Measurements from ENCODE around the gene UCK1.

Gene UCK1

GRCh38 chr9:131546336-131547084 lies 15.4 kb upstream of the UCK1 start:
- Histone ChIP-seq H4K8ac (ENCODE audit: low read depth, low read length) (no peak overlapping the region), H2BK5ac (ENCODE audit: low read length) (no peak overlapping the region), H3K4me3 (ENCODE audit: low read length) (no peak overlapping the region), H3K4me1 (ENCODE audit: control insufficient read depth, low read depth, low read length) (no peaks in the 10 kb centered on the region), H3K79me1 (ENCODE audit: low read length) (no peaks in the 10 kb centered on the region), H3K4me2 (ENCODE audit: low read length) (peak overlapping the region; percentile 29), H3K56ac (ENCODE audit: low read length) (peak overlapping the region; percentile 78), H3K27me3 (ENCODE audit: insufficient read depth, low read length, poor library complexity) (peaks cover 2% of the 10 kb centered on the region), H2BK120ac (ENCODE audit: low read depth, low read length) (peak overlapping the region; percentile 33), H3K23ac (ENCODE audit: low read length) (no peak overlapping the region), H3K4ac (ENCODE audit: low read depth, low read length) (peak overlapping the region; percentile 65), H2BK15ac (replicated peaks; ENCODE audit: low read depth) (no peak overlapping the region), H3K18ac (ENCODE audit: low read length) (peak overlapping the region; percentile 24), H3K36me3 (ENCODE audit: control insufficient read depth, insufficient read depth, low read length) (no peaks in the 10 kb centered on the region), H4K5ac (ENCODE audit: low read length) (no peak overlapping the region), H3K79me2 (ENCODE audit: control insufficient read depth, insufficient read depth, low read length) (no peaks in the 10 kb centered on the region), H2AK5ac (ENCODE audit: low read length) (no peak overlapping the region), H3K9ac (ENCODE audit: low read length) (peak overlapping the region; percentile 60), H3K27ac (ENCODE audit: low read depth, low read length) (peak overlapping the region; percentile 88)
- DNase-seq, result peak; percentile 89
- no CpG with 5 or more reads among the region's 49 CpGs for WGBS (ENCODE audit: extremely low coverage, insufficient coverage, low lambda C conversion rate)

- H4K8ac ChIP-seq (ENCODE audit: low read depth, low read length), result no peak overlapping the region
- peaks cover 2% of the 10 kb centered on the region for H3K27me3 ChIP-seq (ENCODE audit: insufficient read depth, low read length, poor library complexity)
- H3K18ac ChIP-seq (ENCODE audit: low read length), result peak overlapping the region; percentile 24
- DNase-seq, result peak; percentile 35
- no peaks in the 10 kb centered on the region for H3K4me1 ChIP-seq (ENCODE audit: control insufficient read depth, low read depth, low read length)
- peak overlapping the region; percentile 29 for H3K4me2 ChIP-seq (ENCODE audit: low read length)
- no peak overlapping the region for H2BK5ac ChIP-seq (ENCODE audit: low read length)
- peak overlapping the region; percentile 65 for H3K4ac ChIP-seq (ENCODE audit: low read depth, low read length)
- peak overlapping the region; percentile 78 for H3K56ac ChIP-seq (ENCODE audit: low read length)
- no peaks in the 10 kb centered on the region for H3K79me2 ChIP-seq (ENCODE audit: control insufficient read depth, insufficient read depth, low read length)
- H2BK120ac ChIP-seq (ENCODE audit: low read depth, low read length), result peak overlapping the region; percentile 33
- no CpG with 5 or more reads among the region's 30 CpGs for WGBS (ENCODE audit: extremely low coverage, insufficient coverage, low lambda C conversion rate)
- no peaks in the 10 kb centered on the region for H3K79me1 ChIP-seq (ENCODE audit: low read length)
- peak overlapping the region; percentile 88 for H3K27ac ChIP-seq (ENCODE audit: low read depth, low read length)
- no peak overlapping the region for H3K23ac ChIP-seq (ENCODE audit: low read length)
- no peak overlapping the region for H2BK15ac ChIP-seq (replicated peaks; ENCODE audit: low read depth)
- H3K4me3 ChIP-seq (ENCODE audit: low read length), result no peak overlapping the region
- no peaks in the 10 kb centered on the region for H3K36me3 ChIP-seq (ENCODE audit: control insufficient read depth, insufficient read depth, low read length)
- H2AK5ac ChIP-seq (ENCODE audit: low read length), result no peak overlapping the region
- H3K9ac ChIP-seq (ENCODE audit: low read length), result peak overlapping the region; percentile 60
- no peak overlapping the region for H4K5ac ChIP-seq (ENCODE audit: low read length)
Measured at GRCh38 chr9:131545786-131546335, 14.8 kb upstream of the UCK1 start.

GRCh38 chr9:131545003-131545785 lies 14.1 kb upstream of the UCK1 start, which contains the start of gene PRRT1B:
Gene PRRT1B, plus strand, starts transcription at chr9:131545523. Its CDS starts 93 bp downstream, at chr9:131545616.
- peak within 1 kb of the TSS; percentile 88 for H3K27ac ChIP-seq (ENCODE audit: low read depth, low read length)
- no peaks in the 10 kb centered on the region for H3K79me2 ChIP-seq (ENCODE audit: control insufficient read depth, insufficient read depth, low read length)
- no peak within 1 kb of the TSS for H4K8ac ChIP-seq (ENCODE audit: low read depth, low read length)
- H3K79me1 ChIP-seq (ENCODE audit: low read length), result no peaks in the 10 kb centered on the region
- H3K56ac ChIP-seq (ENCODE audit: low read length), result peak within 1 kb of the TSS; percentile 78
- H2BK15ac ChIP-seq (replicated peaks; ENCODE audit: low read depth), result no peak within 1 kb of the TSS
- peak within 1 kb of the TSS; percentile 41 for H2BK5ac ChIP-seq (ENCODE audit: low read length)
- no peaks in the 10 kb centered on the region for H3K36me3 ChIP-seq (ENCODE audit: control insufficient read depth, insufficient read depth, low read length)
- H3K27me3 ChIP-seq (ENCODE audit: insufficient read depth, low read length, poor library complexity), result peaks cover 2% of the 10 kb centered on the region
- peak within 1 kb of the TSS; percentile 24 for H3K18ac ChIP-seq (ENCODE audit: low read length)
- DNase-seq, result peak; percentile 52
- peak within 1 kb of the TSS; percentile 22 for H3K4me3 ChIP-seq (ENCODE audit: low read length)
- H3K4ac ChIP-seq (ENCODE audit: low read depth, low read length), result peak within 1 kb of the TSS; percentile 65
- H4K5ac ChIP-seq (ENCODE audit: low read length), result no peak within 1 kb of the TSS
- peak within 1 kb of the TSS; percentile 60 for H3K9ac ChIP-seq (ENCODE audit: low read length)
- no peak within 1 kb of the TSS for H2AK5ac ChIP-seq (ENCODE audit: low read length)
- no peak within 1 kb of the TSS for H3K23ac ChIP-seq (ENCODE audit: low read length)
- H2BK120ac ChIP-seq (ENCODE audit: low read depth, low read length), result peak within 1 kb of the TSS; percentile 33
- no peaks in the 10 kb centered on the region for H3K4me1 ChIP-seq (ENCODE audit: control insufficient read depth, low read depth, low read length)
- no CpG with 5 or more reads among the region's 50 CpGs for WGBS (ENCODE audit: extremely low coverage, insufficient coverage, low lambda C conversion rate)
- H3K4me2 ChIP-seq (ENCODE audit: low read length), result peak within 1 kb of the TSS; percentile 29

GRCh38 chr9:131543141-131543540 lies 12.1 kb upstream of the UCK1 start:
- Histone ChIP-seq H4K5ac (ENCODE audit: low read length) (no peak overlapping the region), H3K79me2 (ENCODE audit: control insufficient read depth, insufficient read depth, low read length) (no peaks in the 10 kb centered on the region), H3K4me1 (ENCODE audit: control insufficient read depth, low read depth, low read length) (no peaks in the 10 kb centered on the region), H3K4me2 (ENCODE audit: low read length) (no peak overlapping the region), H3K27ac (ENCODE audit: low read depth, low read length) (no peak overlapping the region), H3K27me3 (ENCODE audit: insufficient read depth, low read length, poor library complexity) (peaks cover 2% of the 10 kb centered on the region), H2AK5ac (ENCODE audit: low read length) (no peak overlapping the region), H2BK15ac (replicated peaks; ENCODE audit: low read depth) (no peak overlapping the region), H3K23ac (ENCODE audit: low read length) (no peak overlapping the region), H2BK5ac (ENCODE audit: low read length) (no peak overlapping the region), H3K4me3 (ENCODE audit: low read length) (no peak overlapping the region), H3K4ac (ENCODE audit: low read depth, low read length) (no peak overlapping the region), H3K36me3 (ENCODE audit: control insufficient read depth, insufficient read depth, low read length) (no peaks in the 10 kb centered on the region), H3K18ac (ENCODE audit: low read length) (no peak overlapping the region), H3K9ac (ENCODE audit: low read length) (no peak overlapping the region), H4K8ac (ENCODE audit: low read depth, low read length) (no peak overlapping the region), H3K56ac (ENCODE audit: low read length) (no peak overlapping the region), H3K79me1 (ENCODE audit: low read length) (no peaks in the 10 kb centered on the region), H2BK120ac (ENCODE audit: low read depth, low read length) (no peak overlapping the region)
- DNase-seq, result peak; percentile 57
- no CpG with 5 or more reads among the region's 6 CpGs for WGBS (ENCODE audit: extremely low coverage, insufficient coverage, low lambda C conversion rate)

GRCh38 chr9:131539223-131539923 lies 8.3 kb upstream of the UCK1 start:
- WGBS (ENCODE audit: extremely low coverage, insufficient coverage, low lambda C conversion rate), result no CpG with 5 or more reads among the region's 7 CpGs
- Histone ChIP-seq H4K8ac (ENCODE audit: low read depth, low read length) (no peak overlapping the region), H2AK5ac (ENCODE audit: low read length) (no peak overlapping the region), H2BK15ac (replicated peaks; ENCODE audit: low read depth) (no peak overlapping the region), H3K9ac (ENCODE audit: low read length) (no peak overlapping the region), H3K36me3 (ENCODE audit: control insufficient read depth, insufficient read depth, low read length) (no peaks in the 10 kb centered on the region), H3K4me3 (ENCODE audit: low read length) (no peak overlapping the region), H3K56ac (ENCODE audit: low read length) (no peak overlapping the region), H3K27me3 (ENCODE audit: insufficient read depth, low read length, poor library complexity) (peaks cover 2% of the 10 kb centered on the region), H3K79me2 (ENCODE audit: control insufficient read depth, insufficient read depth, low read length) (no peaks in the 10 kb centered on the region), H3K79me1 (ENCODE audit: low read length) (no peaks in the 10 kb centered on the region), H4K5ac (ENCODE audit: low read length) (no peak overlapping the region), H3K23ac (ENCODE audit: low read length) (no peak overlapping the region), H2BK5ac (ENCODE audit: low read length) (no peak overlapping the region), H3K4ac (ENCODE audit: low read depth, low read length) (no peak overlapping the region), H3K4me2 (ENCODE audit: low read length) (no peak overlapping the region), H3K27ac (ENCODE audit: low read depth, low read length) (no peak overlapping the region), H3K4me1 (ENCODE audit: control insufficient read depth, low read depth, low read length) (no peaks in the 10 kb centered on the region), H3K18ac (ENCODE audit: low read length) (no peak overlapping the region), H2BK120ac (ENCODE audit: low read depth, low read length) (no peak overlapping the region)
- DNase-seq, result no peak

Data from mesendoderm (in vitro differentiated cells).